GM21515 (cell line): ENCODE results near the gene PLA2R1.
"Not testable (repeated sequence)": the region's sequence is repeated elsewhere in the genome, so short reads cannot be mapped to it uniquely, and the experiment has no call there.

ENCODE experiments used
- ATAC-seq: cut with Tn5 transposase; IDR thresholded peaks from one replicate; pipeline ENCODE4 v1.9.1; 2021; ENCODE audit not compliant: unreplicated experiment

PLA2R1 gene

DNA sequence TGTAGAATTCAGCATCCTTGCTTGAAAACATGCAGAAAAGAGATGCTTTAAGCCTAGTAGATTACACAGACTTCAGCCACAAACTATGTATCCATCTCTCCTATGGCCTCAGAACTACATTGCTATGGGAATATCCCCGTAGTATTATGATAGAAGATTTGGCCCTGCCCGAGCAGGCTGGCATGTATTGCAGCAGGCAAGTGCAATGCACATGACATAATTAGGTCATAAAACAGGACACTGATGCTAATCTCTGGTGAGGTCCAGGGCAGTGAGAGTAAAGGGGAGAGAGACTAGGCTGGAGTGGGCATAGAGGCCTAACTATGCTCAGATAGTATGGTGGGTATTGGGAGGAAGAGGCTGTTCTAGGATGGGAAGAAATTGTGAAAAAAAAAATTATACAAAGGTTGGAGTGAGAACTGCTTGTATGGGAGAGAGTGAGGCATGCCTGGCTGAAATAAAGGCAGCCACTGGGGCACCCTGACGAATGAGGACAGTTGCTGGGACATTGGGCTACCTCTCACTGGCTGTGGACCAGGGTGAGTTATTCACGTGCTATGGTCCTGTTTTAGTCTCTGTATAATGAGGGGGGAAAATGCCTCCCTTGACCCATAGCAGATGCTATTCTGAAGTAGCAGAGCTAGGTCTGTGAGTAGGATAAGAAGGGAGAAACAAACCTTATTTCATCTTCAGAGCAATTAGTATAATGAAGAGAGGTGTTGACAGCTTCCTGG, 1.6 kb upstream of the PLA2R1 start:
- no peak for ATAC-seq

GRCh38 chr2:160063271-160063670, 856 bp upstream of the PLA2R1 start:
- no peak for ATAC-seq

DNA sequence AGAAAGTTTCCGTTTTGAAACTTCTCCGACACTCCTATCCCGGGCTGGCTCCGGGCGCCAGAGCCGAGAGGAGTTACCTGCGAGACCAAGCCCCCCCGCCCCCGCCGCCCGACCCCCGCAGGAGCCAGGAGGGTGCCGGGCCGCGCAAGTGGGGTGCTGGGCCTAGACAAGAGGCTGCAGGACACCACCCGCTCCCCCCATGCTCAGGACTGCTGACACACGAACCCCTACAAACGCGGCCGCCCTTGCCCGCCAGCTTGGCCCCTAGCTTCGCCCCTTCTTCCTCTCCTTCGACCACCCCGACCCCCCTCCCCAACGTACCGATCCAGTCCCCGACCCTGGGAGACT, 497 bp downstream of the PLA2R1 start:
- no peak for ATAC-seq

DNA sequence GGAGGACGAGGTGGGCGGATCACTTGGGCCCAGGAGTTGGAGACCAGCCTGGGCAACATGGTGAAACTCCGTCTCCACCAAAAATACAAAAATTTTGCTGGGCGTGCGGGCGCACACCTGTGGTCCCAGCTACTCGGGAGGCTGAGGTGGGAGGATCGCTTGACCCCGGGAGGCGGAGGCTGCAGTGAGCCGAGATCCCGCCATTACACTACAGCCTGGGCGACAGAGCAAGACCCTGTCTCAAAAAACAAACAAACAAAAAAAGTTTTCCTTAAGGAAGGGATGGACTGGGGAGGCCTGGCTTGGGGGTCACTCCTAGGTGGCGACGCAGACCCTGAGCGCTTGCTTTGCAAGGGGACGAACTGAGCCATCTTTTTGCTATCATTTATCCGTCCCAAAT, 882 bp downstream of the PLA2R1 start:
- ATAC-seq, result no peak

DNA sequence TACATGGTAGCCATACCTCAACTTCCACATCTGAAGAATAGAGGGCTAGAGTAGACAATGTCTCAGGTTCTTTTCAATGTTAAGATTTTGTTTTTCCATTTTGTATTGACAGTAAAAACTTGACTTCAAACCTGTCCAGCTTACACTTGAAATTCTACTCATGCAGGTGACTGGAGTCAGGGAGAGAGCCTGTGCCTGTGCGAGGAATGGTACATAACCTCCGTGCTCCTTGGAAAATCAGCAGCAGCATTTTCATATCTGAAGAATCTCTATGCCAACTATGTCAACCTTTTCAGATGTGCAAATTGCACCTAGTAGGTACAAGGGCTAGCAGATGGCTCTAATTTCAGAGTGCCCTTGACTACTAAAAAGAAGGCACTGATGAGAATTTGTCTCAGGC, 2.1 kb downstream of the PLA2R1 start:
- ATAC-seq, result no peak

DNA sequence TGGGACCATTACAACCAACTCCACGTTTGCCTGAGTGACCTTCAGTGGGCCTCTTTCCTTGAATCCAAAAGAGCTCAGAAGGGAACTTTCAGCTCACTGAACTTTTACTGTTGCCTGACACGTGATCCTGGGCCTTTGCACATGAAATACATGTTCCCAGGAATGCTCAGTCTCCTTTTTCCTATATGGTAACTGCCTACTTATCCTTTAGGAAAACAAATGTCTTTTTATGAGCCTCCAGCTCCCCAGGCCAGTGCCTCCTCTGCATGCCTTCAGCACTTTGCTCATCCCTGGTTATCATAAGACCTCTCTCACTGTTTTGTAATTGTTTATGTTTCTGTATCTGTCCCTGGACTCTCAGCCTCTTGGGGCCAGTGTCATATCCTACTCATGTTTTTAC, 5.1 kb downstream of the PLA2R1 start:
- ATAC-seq, result no peak

DNA sequence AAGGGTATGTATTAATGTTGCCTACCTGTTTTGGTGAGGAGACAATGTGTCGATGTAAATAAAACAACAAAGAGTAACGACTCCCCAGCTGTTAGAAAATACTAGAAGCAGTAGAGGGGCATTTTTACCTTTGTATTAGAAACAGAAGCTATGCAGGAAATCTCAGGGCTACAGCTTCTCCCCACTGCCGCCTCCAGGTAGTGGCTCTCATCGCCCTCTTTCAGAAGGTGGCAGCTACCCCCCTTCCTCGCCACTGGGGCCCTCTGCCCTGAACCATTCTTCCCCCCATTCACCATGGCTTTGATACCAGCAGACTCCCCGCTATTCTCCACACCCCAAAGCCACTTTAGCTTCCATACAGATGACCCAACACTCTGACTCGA, 6.7 kb downstream of the PLA2R1 start:
- no peak for ATAC-seq

GRCh38 chr2:160054984-160055725, 7.3 kb downstream of the PLA2R1 start:
- ATAC-seq, result no peak

DNA sequence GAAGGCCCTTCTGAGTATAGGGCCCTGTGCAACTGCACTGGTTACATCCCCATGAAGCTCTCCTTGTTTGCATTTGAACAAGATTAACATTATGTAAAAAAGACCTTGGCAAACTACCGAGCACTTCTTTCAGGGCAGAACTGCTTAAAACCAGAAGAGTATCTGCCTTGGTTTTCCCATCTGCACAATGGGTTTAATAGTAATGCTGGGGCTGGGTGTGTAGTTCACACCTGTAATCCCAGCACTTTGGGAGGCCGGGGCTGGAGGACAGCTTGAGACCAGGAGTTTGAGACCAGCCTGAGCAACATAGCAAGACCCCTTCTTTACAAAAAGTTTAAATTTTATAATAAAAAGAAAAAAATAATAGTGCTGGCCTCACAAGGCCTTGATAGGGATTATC, 8.5 kb downstream of the PLA2R1 start:
- no peak for ATAC-seq

- no peak for ATAC-seq
Observed at GRCh38 chr2:160052531-160052930, 9.9 kb downstream of the PLA2R1 start.

DNA sequence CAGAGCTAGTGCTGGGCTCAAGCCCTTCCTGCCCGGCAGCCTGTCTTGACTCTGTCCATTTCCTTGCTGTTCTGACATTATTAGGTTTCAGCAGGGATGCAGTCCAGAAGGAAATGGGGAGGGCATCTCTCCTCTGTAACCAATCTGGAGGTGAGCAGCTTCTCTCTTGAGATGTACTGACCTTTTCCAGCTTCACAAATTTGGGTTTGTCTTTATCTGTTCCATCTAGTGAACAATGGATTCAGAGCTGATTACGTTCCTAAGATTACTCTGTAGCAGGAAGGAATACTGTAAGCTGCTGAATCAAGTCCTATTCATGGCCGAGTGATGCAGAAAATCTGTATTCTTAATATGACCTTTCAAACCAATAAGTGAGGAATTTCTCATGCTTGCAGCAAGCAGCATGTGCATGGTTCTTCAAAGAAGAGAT, 11.0 kb downstream of the PLA2R1 start:
- no peak for ATAC-seq

DNA sequence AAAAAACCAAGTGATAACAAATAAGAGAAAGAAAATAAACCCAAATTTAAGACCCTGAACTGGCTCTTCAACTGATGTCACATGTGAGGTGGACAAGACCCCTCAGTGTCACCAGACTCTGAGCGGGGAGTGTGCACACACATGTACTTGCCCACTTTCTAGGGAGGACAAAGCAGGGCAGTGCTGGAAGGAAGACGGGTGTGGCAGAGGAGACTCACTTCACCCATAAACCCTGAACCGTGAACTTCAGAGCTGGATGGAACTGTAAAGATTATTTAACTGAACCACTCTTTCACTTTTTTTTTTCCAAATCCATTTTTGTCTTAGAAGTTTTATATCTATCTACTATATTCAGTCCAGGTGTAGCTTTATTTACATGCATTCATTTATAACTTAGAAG, 12.3 kb downstream of the PLA2R1 start:
- ATAC-seq, result no peak

DNA sequence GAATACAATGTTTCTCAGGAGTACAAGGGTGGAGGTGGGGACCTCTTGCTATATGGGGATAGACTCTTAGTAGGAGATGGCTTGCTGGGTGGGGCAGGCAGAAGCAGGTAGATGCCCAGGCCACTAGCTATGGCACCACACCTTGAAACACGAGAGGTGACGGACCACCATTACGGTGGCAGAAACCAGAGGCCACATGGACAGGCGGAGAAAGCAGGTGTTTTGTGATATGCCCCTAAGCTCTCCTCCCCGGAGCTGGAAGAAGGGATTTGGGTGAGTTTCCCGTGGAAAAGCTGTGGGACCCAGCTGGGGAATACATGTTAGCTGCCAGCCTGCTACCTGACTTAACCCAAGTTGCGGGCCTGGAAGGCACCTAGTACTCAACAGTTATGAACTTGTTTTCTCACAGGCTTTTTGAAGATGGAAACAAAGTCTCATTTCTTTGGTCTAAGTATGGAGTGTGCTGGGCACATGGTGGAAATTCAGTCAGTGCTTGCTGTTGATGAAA, 16.7 kb downstream of the PLA2R1 start:
- no peak for ATAC-seq

GRCh38 chr2:160044728-160045127, 17.7 kb downstream of the PLA2R1 start:
- no peak for ATAC-seq

GRCh38 chr2:160043265-160043664, 19.1 kb downstream of the PLA2R1 start:
- ATAC-seq, result no peak

DNA sequence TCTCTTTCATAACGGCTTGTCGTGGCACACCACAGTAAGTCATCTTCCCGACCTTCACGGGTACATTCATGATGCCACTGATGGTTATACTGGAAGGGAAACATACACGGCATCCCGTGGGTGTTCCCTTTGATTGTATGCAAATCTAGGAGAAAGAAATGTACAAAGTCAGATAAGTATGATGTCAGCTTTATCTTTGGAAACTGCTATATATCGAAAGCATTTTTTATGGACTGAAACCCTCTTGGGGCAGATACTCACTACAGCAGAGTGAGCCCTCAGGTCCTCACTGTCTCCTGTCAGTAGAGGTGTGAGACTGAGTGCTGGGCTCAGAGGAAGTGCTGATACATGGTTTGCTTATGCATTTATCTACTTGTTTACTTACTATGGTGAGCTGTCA, 20.4 kb downstream of the PLA2R1 start:
- ATAC-seq, result no peak

- ATAC-seq, result no peak
Observed at GRCh38 chr2:160041091-160041490, 21.3 kb downstream of the PLA2R1 start.

- ATAC-seq, result no peak
Observed at GRCh38 chr2:160039166-160039903, 23.1 kb downstream of the PLA2R1 start.

- ATAC-seq, result not testable (repeated sequence)
Observed at GRCh38 chr2:160038662-160039061, 23.8 kb downstream of the PLA2R1 start.

- no peak for ATAC-seq
Observed at GRCh38 chr2:160036736-160037135, 25.7 kb downstream of the PLA2R1 start.

DNA sequence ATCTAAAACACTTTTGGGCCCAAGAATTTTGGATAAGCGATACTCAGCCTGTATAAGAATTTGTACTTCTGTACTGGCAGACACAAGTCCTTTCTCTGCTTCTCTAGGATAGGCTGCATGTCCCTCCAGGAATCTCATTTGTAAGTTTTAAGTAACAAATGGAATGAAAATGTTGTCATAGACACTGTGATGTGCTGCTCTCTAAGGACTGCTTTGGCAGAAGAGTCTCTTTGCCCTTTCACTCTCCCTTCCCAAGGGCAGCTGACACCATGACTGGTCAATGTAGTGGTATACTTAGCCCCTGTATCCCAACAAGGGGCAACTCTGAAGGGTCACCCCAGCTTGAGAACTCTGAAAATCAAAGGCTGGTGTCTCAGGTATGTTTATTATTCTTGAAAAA, 27.3 kb downstream of the PLA2R1 start:
- no peak for ATAC-seq

GRCh38 chr2:160034396-160034795, 28.0 kb downstream of the PLA2R1 start:
- no peak for ATAC-seq
